ENCODE results near the gene NDUFV3. TPM values are rescaled to one million over a fixed set of nuclear protein-coding genes. Genes with fewer than 3 reads are reported as not detected.

NDUFV3 gene
- total and polyA plus RNA-seq, 2 of the 8 experiments (the other 6 are each of a cell fraction or from before 2014, with no cell fraction given) = 17.0 to 44.4 TPM

GRCh38 chr21:42880352-42880751 lies 12.8 kb upstream of the NDUFV3 start:
- no peak overlapping the region for H2BK120ac ChIP-seq (replicated peaks; ENCODE audit: low read depth, low read length)
- no peak overlapping the region for H2BK12ac ChIP-seq (ENCODE audit: low read depth, low read length)
- H4K20me1 ChIP-seq (replicated peaks in 1 of 2; ENCODE audit: control insufficient read depth in 1 of 2, insufficient read depth in 2 of 2, low read length in 2 of 2) = no peaks in the 10 kb centered on the region
- H2BK5ac ChIP-seq (ENCODE audit: low read depth, low read length) = no peak overlapping the region
- H3K36me3 ChIP-seq (ENCODE audit: control insufficient read depth in 2 of 4, insufficient read depth in 4 of 4, low read length in 3 of 4) = peaks cover 8 to 12% (median 10%) of the 10 kb centered on the region in 4 experiments; a peak in 6 of 8 replicates
- no peak overlapping the region for H3K4ac ChIP-seq (replicated peaks; ENCODE audit: insufficient read length, low read depth, low read length)
- H4K5ac ChIP-seq (ENCODE audit: insufficient read length, low read depth, low read length) = no peak overlapping the region
- H3K4me1 ChIP-seq (replicated peaks in 1 of 4; ENCODE audit: control insufficient read depth in 3 of 4, insufficient read depth in 4 of 4, low read length in 3 of 4) = peaks cover 0 to 3% (median under 1%) of the 10 kb centered on the region in 4 experiments; a peak in 2 of 7 replicates
- H3K23me2 ChIP-seq (ENCODE audit: low read depth, low read length) = peaks cover 11% of the 10 kb centered on the region
- DNase-seq (ENCODE audit: low read depth in 1 of 2, low spot score in 2 of 2) = no peak
- H3K4me3 ChIP-seq (ENCODE audit: extremely low read depth in 1 of 4, insufficient read depth in 2 of 4, low read depth in 3 of 4, low read length in 4 of 4) = peak overlapping the region; percentile 69 to 93 (median 85); a peak in 6 of 8 replicates
- H3K79me1 ChIP-seq (ENCODE audit: low read depth, low read length) = peaks cover 4% of the 10 kb centered on the region; the same call in 1 of the 2 replicates
- no peaks in the 10 kb centered on the region for H3K9me3 ChIP-seq (ENCODE audit: insufficient read depth in 2 of 2, low read depth in 1 of 2, low read length in 1 of 2)
- no peak overlapping the region for H2AK5ac ChIP-seq (ENCODE audit: low read depth, low read length)
- no peak overlapping the region for H2AFZ ChIP-seq (ENCODE audit: low read length)
- H3K79me2 ChIP-seq (ENCODE audit: control insufficient read depth in 1 of 2, insufficient read depth in 2 of 2, low read length in 2 of 2) = peaks cover 13 to 41% of the 10 kb centered on the region in 2 experiments
- no peak overlapping the region for H2BK20ac ChIP-seq (ENCODE audit: low read length)
- H4K8ac ChIP-seq (ENCODE audit: extremely low read depth, insufficient read depth, low read length) = no peak overlapping the region
- 95% methylated on average over 6 of the region's 6 CpGs; no CpG with 5 or more reads in 1 of the 2 experiments for WGBS, 2 experiments (ENCODE audit: extremely low coverage in 1 of 2, insufficient coverage in 1 of 2, insufficient read length in 1 of 2, insufficient replicate concordance in 2 of 2, low coverage in 1 of 2, low lambda C conversion rate in 2 of 2, missing lambda C conversion rate in 1 of 2)
- no peak overlapping the region for H3K27ac ChIP-seq (ENCODE audit: low read depth, low read length)
- peak overlapping the region; percentile 75 to 77 for H3K4me2 ChIP-seq (ENCODE audit: insufficient read depth in 1 of 2, low read depth in 2 of 2, low read length in 2 of 2)
- no peak overlapping the region for H3K18ac ChIP-seq (ENCODE audit: extremely low read depth, low read length)
- ChIA-PET POLR2A (ENCODE audit: partially characterized antibody) (interaction anchor here (0.7 to 3.6 kb wide), 5 partner anchors 9 to 425 kb away, joined by 3 to 41 read pairs (median 12); partner anchors contain the start of gene NDUFV3), CTCF (ENCODE audit: partially characterized antibody) (interaction anchor here (0.6 to 3.3 kb wide), 3 partner anchors 9 to 12 kb away, joined by 5 to 11 read pairs (median 6); partner anchors contain the start of gene NDUFV3)
- no peak overlapping the region for H2BK15ac ChIP-seq (ENCODE audit: low read length)
- no peak for FAIRE-seq
- H3K56ac ChIP-seq (replicated peaks; ENCODE audit: insufficient read length, low read depth, low read length) = no peak overlapping the region
- TF ChIP-seq JUN (IDR thresholded peaks at IDR 0.05; ENCODE audit: low read depth, low read length) = no peak
- TF ChIP-seq POU5F1 (IDR thresholded peaks at IDR 0.05; ENCODE audit: low read depth, low read length) = no peak
- TF ChIP-seq SRF (IDR thresholded peaks at IDR 0.05; ENCODE audit: low read depth, low read length) = no peak
- no peak for TF ChIP-seq MAX (IDR thresholded peaks at IDR 0.05)
- no peak for TF ChIP-seq CHD2 (IDR thresholded peaks at IDR 0.05; ENCODE audit: low read length)
- no peak for TF ChIP-seq SIRT6 (IDR thresholded peaks at IDR 0.05; ENCODE audit: low read length)
- no peak for TF ChIP-seq YY1 (IDR thresholded peaks at IDR 0.05; ENCODE audit: low read depth, low read length)
- no peak for TF ChIP-seq TBP (IDR thresholded peaks at IDR 0.05; ENCODE audit: low read depth, low read length)
- TF ChIP-seq TAF7 (optimal IDR thresholded peaks at IDR 0.05; ENCODE audit: borderline replicate concordance, low read depth, low read length) = no peak
- H3K14ac ChIP-seq (ENCODE audit: insufficient read length) = no peak overlapping the region
- peak overlapping the region in 2 of 4 experiments; percentile 96 to 98; a peak in 6 of 7 replicates for H3K9ac ChIP-seq (replicated peaks in 1 of 4; ENCODE audit: extremely low read depth in 1 of 4, low read depth in 3 of 4, low read length in 3 of 4)
- no peak overlapping the region for H3K23ac ChIP-seq (ENCODE audit: insufficient read length)
- H4K91ac ChIP-seq (replicated peaks; ENCODE audit: insufficient read length, low read length) = no peak overlapping the region
- no peaks in the 10 kb centered on the region for H3K27me3 ChIP-seq (replicated peaks in 1 of 4; ENCODE audit: control insufficient read depth in 3 of 4, extremely low read depth in 1 of 4, insufficient read depth in 3 of 4, low read length in 3 of 4)

All from H1 (cell line).